IMR-90 (cell line): ENCODE results near the gene YPEL1. TPM values are rescaled to one million over a fixed set of nuclear protein-coding genes. Genes with fewer than 3 reads are reported as not detected.

Experiments
- ATAC-seq: fragments of 200-7000 bp; cut with Tn5 transposase; 2 replicates; pipeline ENCODE4 v1.9.1; 2020; ENCODE audit warnings: low read depth, mild to moderate bottlenecking, moderate library complexity
- BruUV-seq: library from RNA; stranded (reverse); fragments of 400-500 nt; replicated peaks from 2 replicates; lab custom pipeline; 2021; lab: Mats Ljungman, UMichigan
- CTCF ChIA-PET: fragments of 300-600 bp; formaldehyde crosslinking; extraction: SDS; loops from one replicate; lab custom pipeline; 2021; ENCODE audit warnings: antibody characterized with exemption; lab: Yijun Ruan, JAX
- POLR2A ChIA-PET: fragments of 300-600 bp; sonication (Branson Sonifier 250); formaldehyde crosslinking; loops from one replicate; lab custom pipeline; 2022; ENCODE audit warnings: antibody characterized with exemption; ENCODE audit not compliant: unreplicated experiment; lab: Charles Lee
- DNase-seq: peaks from one replicate; pipeline ENCODE4 v3.0.0; 2013
- H2AFZ ChIP-seq: replicated peaks from 2 replicates; pipeline ENCODE3; 2013; ENCODE audit warnings: low read length, mild to moderate bottlenecking; ENCODE audit not compliant: poor library complexity
- H2AK5ac ChIP-seq: 2 replicates; pipeline ENCODE4 v1.6.1; 2013; ENCODE audit warnings: low read depth, low read length, inconsistent platforms
- H2AK9ac ChIP-seq: replicated peaks from 2 replicates; pipeline ENCODE3; 2013; ENCODE audit warnings: mild to moderate bottlenecking, low read depth, low read length, moderate library complexity; ENCODE audit not compliant: poor library complexity
- H2BK120ac ChIP-seq: 2 replicates; pipeline ENCODE4 v1.6.1; 2013; ENCODE audit warnings: low read depth, low read length, inconsistent platforms
- H2BK15ac ChIP-seq: 3 replicates; pipeline ENCODE4 v1.6.1; 2013; ENCODE audit warnings: low read depth, low read length, inconsistent platforms
- H2BK20ac ChIP-seq: 2 replicates; pipeline ENCODE4 v1.6.1; 2013; ENCODE audit warnings: low read depth, mild to moderate bottlenecking, inconsistent platforms, low read length, moderate library complexity
- H2BK5ac ChIP-seq: 2 replicates; pipeline ENCODE4 v1.6.1; 2013; ENCODE audit warnings: mild to moderate bottlenecking, low read depth, low read length, inconsistent platforms; ENCODE audit not compliant: poor library complexity, severe bottlenecking
- H3K14ac ChIP-seq: replicated peaks from 2 replicates; pipeline ENCODE4 v1.6.1; 2013; ENCODE audit warnings: low read depth, low read length, inconsistent platforms
- H3K18ac ChIP-seq: 2 replicates; pipeline ENCODE4 v1.6.1; 2013; ENCODE audit warnings: low read depth, low read length, control low read depth
- H3K23ac ChIP-seq: 2 replicates; pipeline ENCODE4 v1.6.1; 2013; ENCODE audit warnings: low read depth, low read length, inconsistent platforms
- H3K27ac ChIP-seq: 2 replicates; pipeline ENCODE4 v1.5.1; 2013; ENCODE audit warnings: mild to moderate bottlenecking, control low read depth, low read length; ENCODE audit not compliant: insufficient read depth
- H3K27me3 ChIP-seq: 2 replicates; pipeline ENCODE4 v1.6.1; 2013; ENCODE audit warnings: low read length; ENCODE audit not compliant: control insufficient read depth, insufficient read depth
- H3K36me3 ChIP-seq: 2 replicates; pipeline ENCODE4 v1.6.1; 2013; ENCODE audit warnings: low read length, mixed read lengths; ENCODE audit not compliant: control insufficient read depth, insufficient read depth
- H3K4ac ChIP-seq: 2 replicates; pipeline ENCODE4 v1.6.1; 2013; ENCODE audit warnings: low read depth, low read length, inconsistent platforms
- H3K4me1 ChIP-seq: 2 replicates; pipeline ENCODE4 v1.6.1; 2013; ENCODE audit warnings: low read length, mixed read lengths; ENCODE audit not compliant: control insufficient read depth, insufficient read depth
- H3K4me2 ChIP-seq: 2 replicates; pipeline ENCODE4 v1.6.1; 2013; ENCODE audit warnings: low read depth, mild to moderate bottlenecking, control low read depth, low read length, moderate library complexity
- H3K4me3 ChIP-seq: 2 replicates; pipeline ENCODE4 v1.5.1; 2013; ENCODE audit warnings: low read depth, mild to moderate bottlenecking, control low read depth, low read length, moderate library complexity; ENCODE audit not compliant: insufficient read depth
- H3K56ac ChIP-seq: 2 replicates; pipeline ENCODE4 v1.6.1; 2013; ENCODE audit warnings: low read length, inconsistent platforms; ENCODE audit not compliant: insufficient read depth; ENCODE audit errors: extremely low read depth
- H3K79me1 ChIP-seq, 2 experiments: 2 replicates each; pipeline ENCODE4 v1.6.1; 2013; ENCODE audit warnings: low read length in 2 of 2, inconsistent platforms in 1 of 2, low read depth in 1 of 2
- H3K9ac ChIP-seq: 2 replicates; pipeline ENCODE4 v1.6.1; 2013; ENCODE audit warnings: low read depth, low read length, control low read depth
- H3K9me1 ChIP-seq: 2 replicates; pipeline ENCODE4 v1.6.1; 2013; ENCODE audit warnings: low read length, inconsistent platforms; ENCODE audit not compliant: insufficient read depth
- H3K9me3 ChIP-seq: 2 replicates; pipeline ENCODE4 v1.6.1; 2013; ENCODE audit warnings: low read length; ENCODE audit not compliant: control insufficient read depth, insufficient read depth
- H4K20me1 ChIP-seq: 2 replicates; pipeline ENCODE4 v1.6.1; 2013; ENCODE audit warnings: low read length, inconsistent platforms; ENCODE audit not compliant: insufficient read depth
- H4K5ac ChIP-seq: 2 replicates; pipeline ENCODE4 v1.6.1; 2013; ENCODE audit warnings: mild to moderate bottlenecking, low read depth, low read length, control low read depth
- H4K8ac ChIP-seq, 2 experiments: 2 replicates each; pipeline ENCODE4 v1.6.1; 2013; ENCODE audit warnings: low read depth in 2 of 2, low read length in 2 of 2, control low read depth in 1 of 2, inconsistent platforms in 1 of 2
- H4K91ac ChIP-seq: 2 replicates; pipeline ENCODE4 v1.6.1; 2013; ENCODE audit warnings: low read depth, low read length, inconsistent platforms; ENCODE audit not compliant: insufficient read depth
- BHLHE40 ChIP-seq: fragments of 150-350 bp; IDR thresholded peaks from 2 replicates; pipeline ENCODE4 v1.6.1; 2016; ENCODE audit warnings: mild to moderate bottlenecking, low read depth, low read length
- CHD1 ChIP-seq: IDR thresholded peaks from 2 replicates; pipeline ENCODE4 v1.6.1; 2012; ENCODE audit warnings: low read depth, low read length, improper control_type of control experiment
- CTCF ChIP-seq: conservative IDR thresholded peaks from 2 replicates; pipeline ENCODE4 v1.5.1; 2012; ENCODE audit warnings: mild to moderate bottlenecking, low read depth, low read length, improper control_type of control experiment
- ELK1 ChIP-seq: fragments of 150-350 bp; IDR thresholded peaks from 2 replicates; pipeline ENCODE4 v1.6.1; 2016; ENCODE audit warnings: low read depth, mild to moderate bottlenecking, low read length, moderate library complexity, borderline replicate concordance
- MAFK ChIP-seq: IDR thresholded peaks from 2 replicates; pipeline ENCODE4 v1.6.1; 2012; ENCODE audit warnings: low read depth, low read length, improper control_type of control experiment
- MAZ ChIP-seq: IDR thresholded peaks from 2 replicates; pipeline ENCODE4 v1.6.1; 2012; ENCODE audit warnings: low read depth, mild to moderate bottlenecking, low read length, improper control_type of control experiment, moderate library complexity, borderline replicate concordance
- NFE2L2 ChIP-seq: fragments of 150-350 bp; IDR thresholded peaks from 2 replicates; pipeline ENCODE4 v1.6.1; 2016; ENCODE audit warnings: low read depth, mild to moderate bottlenecking, low read length
- RAD21 ChIP-seq: IDR thresholded peaks from 2 replicates; pipeline ENCODE4 v1.6.1; 2012; ENCODE audit warnings: low read length, improper control_type of control experiment
- RCOR1 ChIP-seq: IDR thresholded peaks from 2 replicates; pipeline ENCODE4 v1.6.1; 2012; ENCODE audit warnings: mild to moderate bottlenecking, low read length, improper control_type of control experiment; ENCODE audit not compliant: insufficient replicate concordance
- RFX5 ChIP-seq: IDR thresholded peaks from 2 replicates; pipeline ENCODE4 v1.8.0; 2012; ENCODE audit warnings: low read depth, mild to moderate bottlenecking, low read length, moderate library complexity
- SMC3 ChIP-seq: fragments of 150-350 bp; IDR thresholded peaks from 2 replicates; pipeline ENCODE4 v1.6.1; 2016; ENCODE audit warnings: low read depth, mild to moderate bottlenecking, antibody characterized with exemption, low read length, moderate library complexity
- USF2 ChIP-seq: fragments of 150-350 bp; IDR thresholded peaks from 2 replicates; pipeline ENCODE4 v1.6.1; 2017; ENCODE audit warnings: mild to moderate bottlenecking, antibody characterized with exemption, low read length, low read depth
- WGBS, 2 experiments: methylation state at CpG; one replicate each; pipeline versions ENCODE4 v1.1.5 to v1.1.7; 2013; ENCODE audit warnings: missing lambda C conversion rate in 2 of 2; ENCODE audit not compliant: insufficient read length in 1 of 2; ENCODE audit errors: extremely low coverage in 2 of 2; 5-methylcytosine and 5-hydroxymethylcytosine counted together
- dilution Hi-C: fragments of 300-500 bp; cut with HindIII; formaldehyde crosslinking; loops from one replicate; pipeline ENCODE4 v1.14.3; 2018; ENCODE audit warnings: low sequenced_read_pairs; ENCODE audit not compliant: unreplicated experiment
- in situ Hi-C: fragments of 300-500 bp; cut with MboI; formaldehyde crosslinking; loops from 3 replicates; pipeline ENCODE4 v1.14.3; 2019; ENCODE audit warnings: low sequenced_read_pairs, inconsistent platforms, mixed read lengths
- intact Hi-C: fragments of 100-400 bp; cut with micrococcal nuclease; formaldehyde crosslinking; loops from 2 replicates; pipeline ENCODE4 v1.10.0; 2022
- polyA plus RNA-seq, 3 experiments: library from polyadenylated mRNA; depleted of rRNA; stranded (reverse); fragments of >200 nt; gene quantifications; 2 replicates each; pipeline ENCODE4 v1.2.3, GENCODE V29; 2012; ENCODE audit warnings: low replicate concordance in 1 of 3
- total RNA-seq: library from RNA; depleted of rRNA; stranded (reverse); fragments of >200 nt; gene quantifications from 2 replicates; pipeline ENCODE4 v1.2.3, GENCODE V29; 2012

YPEL1 gene
- total and polyA plus RNA-seq, 2 of the 4 experiments (the other 2 are of a cell fraction): 0.72 to 1.3 TPM

GRCh38 chr22:21650823-21651520 lies 84.6 kb downstream of the YPEL1 start:
- H3K4me3 ChIP-seq: peak overlapping the region; percentile 84
- no peak overlapping the region for H3K18ac ChIP-seq
- H2BK5ac ChIP-seq: no peak overlapping the region
- TF ChIP-seq CTCF (no peak), BHLHE40 (no peak), MAFK (no peak), RCOR1 (no peak), RFX5 (no peak), CHD1 (no peak), SMC3 (no peak), USF2 (no peak), NFE2L2 (no peak), MAZ (no peak), RAD21 (no peak), ELK1 (no peak)
- POLR2A ChIA-PET: interaction anchor here (0.7 kb wide), 1 partner anchor 9 kb away, joined by 3 read pairs; the partner anchor contains the start of gene SDF2L1
- no peak overlapping the region for H2BK15ac ChIP-seq
- peak overlapping the region; percentile 41; the same call in 1 of the 2 replicates for H3K4ac ChIP-seq
- peak overlapping the region; percentile 55; the same call in 1 of the 2 replicates for H3K23ac ChIP-seq
- no peaks in the 10 kb centered on the region for H3K9me3 ChIP-seq
- peak overlapping the region; percentile 68 for H3K4me2 ChIP-seq
- H2AK5ac ChIP-seq: 0 out of 2 replicates have a peak overlapping the region, but pooled peaks have one; percentile 2
- H3K4me1 ChIP-seq: peaks cover 8% of the 10 kb centered on the region
- H3K56ac ChIP-seq: peak overlapping the region; percentile 14; the same call in 1 of the 2 replicates
- peak overlapping the region in 1 of 2 experiments; percentile 2; a peak in 1 of 4 replicates for H4K8ac ChIP-seq
- 0 out of 2 replicates have a peak overlapping the region, but pooled peaks have one; percentile 4 for H3K14ac ChIP-seq
- dilution Hi-C loops: no loop called here
- intact Hi-C loops: no loop called here
- no peak overlapping the region for H4K91ac ChIP-seq
- no peaks in the 10 kb centered on the region for H3K27me3 ChIP-seq
- ATAC-seq (no peak; the same call in 1 of the 2 replicates), DNase-seq (no peak)
- no peak overlapping the region; the same call in 1 of the 2 replicates for H3K27ac ChIP-seq
- CTCF ChIA-PET: no interaction called here
- peaks cover 2% of the 10 kb centered on the region; the same call in 1 of the 2 replicates for H3K36me3 ChIP-seq
- in situ Hi-C loops: no loop called here
- H2AK9ac ChIP-seq: peak overlapping the region; percentile 69
- WGBS, 2 experiments: 0% methylated on average over 1 of the region's 6 CpGs; no CpG with 5 or more reads in 1 of the 2 experiments
- no peak overlapping the region for H2BK120ac ChIP-seq
- peak overlapping the region; percentile 99 for H2AFZ ChIP-seq
- peaks cover 3 to 32% of the 10 kb centered on the region in 2 experiments; a peak in 3 of 4 replicates for H3K79me1 ChIP-seq
- no TSS peak for BruUV-seq
- no peak overlapping the region for H4K5ac ChIP-seq
- H2BK20ac ChIP-seq: no peak overlapping the region
- H3K9ac ChIP-seq: peak overlapping the region; percentile 43
- peaks cover 8% of the 10 kb centered on the region for H3K9me1 ChIP-seq
- peaks cover 4% of the 10 kb centered on the region; the same call in 1 of the 2 replicates for H4K20me1 ChIP-seq
